ENCODE results near the gene TMEM109. TPM values are rescaled to one million over a fixed set of nuclear protein-coding genes. Genes with fewer than 3 reads are reported as not detected.

Gene TMEM109
- polyA plus RNA-seq, 1 donor from 2014 or later, result 259 TPM

DNA sequence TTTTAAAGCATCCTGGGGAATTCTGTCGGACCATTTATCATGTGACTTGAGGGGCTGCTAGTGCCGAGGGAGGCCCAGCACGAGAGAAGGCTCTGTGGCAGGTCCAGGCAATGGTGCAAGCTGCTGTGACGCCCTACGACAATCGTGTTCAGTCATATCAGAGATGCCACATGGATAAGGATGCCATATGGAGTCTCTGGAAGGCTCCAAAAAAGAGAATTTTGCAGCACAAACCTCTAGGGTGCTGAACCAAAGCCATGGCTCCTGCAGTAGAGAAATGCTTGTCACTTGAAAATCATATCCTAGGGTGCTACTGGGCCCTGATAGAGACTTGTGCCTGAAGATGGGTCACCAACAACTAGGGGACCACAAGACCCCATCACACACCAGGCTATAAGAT, 50.8 kb downstream of the TMEM109 start:
- H3K36me3 Mint-ChIP-seq, result peaks cover under 1% of the 10 kb centered on the region

DNA sequence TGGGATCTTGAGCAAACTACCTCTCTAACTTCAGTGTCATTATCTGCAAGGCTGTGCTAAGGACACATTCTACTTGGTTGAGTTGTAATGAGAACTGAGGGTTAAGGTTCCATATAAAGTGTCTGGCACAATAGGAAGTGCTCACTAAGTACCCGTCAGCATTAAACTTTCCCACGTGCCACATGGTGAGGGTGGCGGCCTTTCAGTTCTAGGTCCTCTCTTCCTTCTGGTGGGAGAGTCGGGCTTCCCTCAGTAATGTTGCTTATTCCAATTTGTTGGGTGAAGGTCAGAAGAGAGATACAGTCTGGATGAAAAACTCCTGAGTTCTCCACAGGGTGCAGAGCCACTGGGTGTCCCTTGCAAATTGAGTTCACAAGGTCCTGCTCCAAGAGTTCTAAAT, 52.9 kb downstream of the TMEM109 start:
- Mint-ChIP-seq H3K4me3 (no peak overlapping the region), H3K27ac (no peak overlapping the region), H3K9me3 (peaks cover 0 to 5% (median 4%) of the 10 kb centered on the region in 3 donors), H3K27me3 (no peaks in the 10 kb centered on the region), H3K4me1 (peaks cover 9 to 15% (median 15%) of the 10 kb centered on the region in 3 donors), H3K36me3 (no peaks in the 10 kb centered on the region)

More for the DNA sequence above, 50.8 kb downstream of the TMEM109 start:
- Mint-ChIP-seq H3K4me3 (no peak overlapping the region), H3K9me3 (peaks cover 0 to 5% (median 4%) of the 10 kb centered on the region in 3 donors), H3K27ac (no peak overlapping the region), H3K4me1 (peaks cover 0 to 2% (median 0%) of the 10 kb centered on the region in 3 donors), H3K27me3 (no peaks in the 10 kb centered on the region)

DNA sequence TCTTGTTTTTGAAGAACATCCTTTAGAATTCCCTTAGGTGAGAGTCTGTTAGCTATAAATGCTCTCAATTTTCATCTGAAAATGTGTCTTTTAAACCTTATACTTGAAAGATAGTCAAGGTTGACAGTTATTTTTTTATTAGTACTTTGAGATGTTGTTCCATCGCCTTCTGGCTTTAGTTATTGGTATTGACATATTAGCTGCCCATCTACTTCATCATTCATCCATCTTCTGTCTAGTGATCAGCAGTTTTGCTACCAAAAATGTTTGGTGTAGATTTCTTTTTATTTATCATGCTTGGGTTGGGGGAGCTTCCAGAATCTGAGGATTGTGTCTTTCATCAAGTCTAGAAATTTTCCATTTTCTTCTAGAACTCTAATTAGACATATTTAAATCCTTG, 54.3 kb downstream of the TMEM109 start:
- peak overlapping the region in 1 of 3 donors; percentile 39 for H3K27ac Mint-ChIP-seq

DNA sequence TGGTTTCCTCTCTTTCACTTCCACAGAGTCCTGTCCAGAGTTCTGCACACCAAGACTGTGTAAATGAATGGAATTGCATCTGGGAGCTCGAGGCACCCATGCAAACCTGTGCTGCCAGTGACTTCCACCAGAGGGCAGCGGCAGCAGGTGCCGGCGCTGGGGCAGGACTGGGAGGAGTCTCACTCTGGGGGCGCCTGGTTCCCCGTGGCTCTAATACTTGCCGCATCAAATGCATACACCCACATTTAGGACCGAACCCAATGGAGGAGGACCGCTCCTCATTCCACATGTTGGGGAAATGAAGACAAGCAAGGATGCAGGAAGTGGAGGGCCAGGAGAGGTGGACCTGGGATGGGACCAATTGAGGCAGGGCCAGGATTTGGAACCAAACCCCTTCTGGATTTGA, 56.4 kb downstream of the TMEM109 start:
- Mint-ChIP-seq H3K27ac (peak overlapping the region in 1 of 3 donors; percentile 50), H3K9me3 (peaks cover 0 to 5% (median 4%) of the 10 kb centered on the region in 3 donors), H3K36me3 (no peaks in the 10 kb centered on the region), H3K4me1 (peaks cover 13 to 21% (median 15%) of the 10 kb centered on the region in 3 donors), H3K27me3 (no peaks in the 10 kb centered on the region), H3K4me3 (peak overlapping the region in 3 of 4 donors; percentile 28 to 90 (median 85))

More for the DNA sequence above, 54.3 kb downstream of the TMEM109 start:
- H3K4me3 Mint-ChIP-seq, result no peak overlapping the region
- no peaks in the 10 kb centered on the region for H3K36me3 Mint-ChIP-seq
- peaks cover 11 to 18% (median 15%) of the 10 kb centered on the region in 3 donors for H3K4me1 Mint-ChIP-seq
- no peaks in the 10 kb centered on the region for H3K27me3 Mint-ChIP-seq
- peaks cover 0 to 5% (median 4%) of the 10 kb centered on the region in 3 donors for H3K9me3 Mint-ChIP-seq

DNA sequence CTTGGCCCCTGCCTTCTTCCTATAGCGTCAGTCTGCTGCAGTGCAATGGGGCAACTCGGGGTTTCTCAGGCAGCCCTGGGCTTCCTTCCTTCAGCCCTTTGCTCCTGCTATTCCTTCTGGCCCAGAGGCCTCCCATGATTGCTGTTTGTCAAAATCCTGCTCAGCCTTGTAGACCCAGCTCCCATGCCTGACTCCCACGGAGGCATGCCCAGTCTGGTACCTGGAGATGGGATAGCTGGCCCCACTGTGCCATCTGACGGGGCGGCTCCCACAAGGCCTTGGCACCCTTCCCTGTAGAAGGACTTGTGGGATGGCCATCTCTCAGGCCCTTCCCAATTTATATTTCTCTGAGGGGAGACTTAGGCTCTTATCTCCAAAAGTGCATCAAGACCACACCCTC, 56.9 kb downstream of the TMEM109 start:
- Mint-ChIP-seq H3K9me3 (peaks cover 0 to 5% (median 4%) of the 10 kb centered on the region in 3 donors), H3K4me3 (peak overlapping the region in 3 of 4 donors; percentile 13 to 93 (median 91)), H3K27me3 (no peaks in the 10 kb centered on the region), H3K4me1 (peaks cover 13 to 21% (median 15%) of the 10 kb centered on the region in 3 donors), H3K27ac (peak overlapping the region in 2 of 3 donors; percentile 69 to 85), H3K36me3 (no peaks in the 10 kb centered on the region)

DNA sequence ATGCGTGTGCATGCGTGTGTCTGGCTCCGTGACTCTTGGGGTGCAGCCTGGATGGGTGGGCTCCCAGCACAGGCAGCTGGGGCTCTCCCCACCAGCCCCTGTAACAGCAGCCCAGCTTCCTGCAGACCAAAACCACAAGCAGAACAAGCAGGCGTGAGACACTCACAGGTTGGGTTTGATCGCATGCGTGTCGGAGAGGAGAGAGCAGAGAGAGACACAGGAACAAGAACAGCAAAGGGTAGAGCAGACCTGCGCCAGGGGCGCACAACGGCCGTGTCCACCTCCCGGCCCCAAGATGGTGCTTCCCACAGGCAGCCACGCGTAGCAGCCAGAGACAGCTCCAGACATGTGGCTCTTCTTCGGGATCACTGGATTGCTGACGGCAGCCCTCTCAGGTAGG, 57.6 kb downstream of the TMEM109 start, which contains the start of gene CD6:
Gene CD6 (plus strand): TSS at position 161 of the 400 bp plus-strand sequence. CDS start 186 bp downstream, at position 347.
- Mint-ChIP-seq H3K27ac (peak within 1 kb of the TSS; percentile 37 to 85 (median 69)), H3K36me3 (no peaks in the 10 kb centered on the region), H3K9me3 (peaks cover 0 to 5% (median 4%) of the 10 kb centered on the region in 3 donors), H3K27me3 (no peaks in the 10 kb centered on the region), H3K4me1 (peaks cover 13 to 22% (median 18%) of the 10 kb centered on the region in 3 donors), H3K4me3 (peak within 1 kb of the TSS; percentile 13 to 93 (median 85))

DNA sequence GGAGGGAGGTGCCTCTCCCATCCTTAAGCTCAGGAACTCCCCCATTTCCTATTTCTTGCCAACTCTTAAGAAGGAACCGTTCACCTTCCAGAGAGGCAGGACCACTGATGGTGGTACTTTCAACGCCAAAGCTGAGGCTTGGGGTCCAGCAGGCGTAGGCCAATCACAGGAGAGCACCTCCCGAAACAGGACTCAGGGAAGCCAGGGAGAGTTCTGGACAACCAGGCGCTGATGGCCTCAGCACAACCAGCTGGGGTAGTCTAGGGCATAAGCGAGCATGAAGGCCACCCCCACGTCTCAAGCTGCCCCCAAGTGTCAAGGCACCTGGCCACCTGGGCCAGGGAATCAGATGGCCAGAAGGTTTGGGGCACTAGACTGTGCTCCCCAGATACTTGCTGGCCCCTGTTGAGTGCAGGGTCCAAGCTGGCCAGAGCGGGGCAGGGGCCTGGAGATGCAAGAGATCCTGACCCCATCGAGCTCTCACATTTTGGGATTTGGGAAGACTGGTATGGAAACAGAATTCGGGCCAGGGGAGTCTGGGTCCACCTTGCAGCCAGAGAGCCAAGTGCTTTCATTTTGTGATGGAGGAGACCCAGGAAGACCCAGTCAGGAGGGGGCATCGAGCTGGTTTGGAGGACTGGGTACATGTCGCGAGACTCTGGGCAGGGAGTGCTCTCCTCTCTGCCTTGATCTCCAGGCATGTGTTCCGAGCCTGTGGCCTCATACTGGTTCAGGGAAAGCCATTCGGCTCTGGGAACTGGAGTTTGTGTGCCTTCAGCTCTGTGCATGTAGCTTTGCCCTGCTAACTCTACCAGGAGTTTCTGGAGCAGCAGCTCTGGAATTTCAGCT, 58.4 kb downstream of the TMEM109 start:
- peak overlapping the region in 2 of 3 donors; percentile 31 to 85 for H3K27ac Mint-ChIP-seq
- H3K36me3 Mint-ChIP-seq, result no peaks in the 10 kb centered on the region
- H3K27me3 Mint-ChIP-seq, result no peaks in the 10 kb centered on the region
- H3K4me3 Mint-ChIP-seq, result peak overlapping the region in 3 of 4 donors; percentile 79 to 93 (median 84)
- peaks cover 0 to 5% (median 4%) of the 10 kb centered on the region in 3 donors for H3K9me3 Mint-ChIP-seq
- peaks cover 13 to 24% (median 18%) of the 10 kb centered on the region in 3 donors for H3K4me1 Mint-ChIP-seq

Other genes starting within 250 kb of the TMEM109 start
- gene MS4A8, start 214.5 kb upstream of the TMEM109 start, polyA plus RNA-seq, result not detected
- gene MS4A18, start 189.4 kb upstream of the TMEM109 start, polyA plus RNA-seq, result not detected
- gene MS4A15, start 157.3 kb upstream of the TMEM109 start, polyA plus RNA-seq, result not detected
- gene MS4A10, start 128.8 kb upstream of the TMEM109 start, polyA plus RNA-seq, result not detected
- 21.1 TPM for gene CCDC86, start 72.0 kb upstream of the TMEM109 start, polyA plus RNA-seq
- gene PTGDR2, start 58.2 kb upstream of the TMEM109 start, polyA plus RNA-seq, result 0.16 TPM
- not detected for gene ZP1, start 46.6 kb upstream of the TMEM109 start, polyA plus RNA-seq
- gene PRPF19, start 7.6 kb upstream of the TMEM109 start, polyA plus RNA-seq, result 18.5 TPM
- gene TMEM132A, start 10.3 kb downstream of the TMEM109 start, polyA plus RNA-seq, result 0.26 TPM
- gene SLC15A3, start 38.0 kb downstream of the TMEM109 start, polyA plus RNA-seq, result 15.2 TPM
- 8.6 TPM for gene CD6, start 57.5 kb downstream of the TMEM109 start, polyA plus RNA-seq
- 7.7 TPM for gene CD5, start 188.3 kb downstream of the TMEM109 start, polyA plus RNA-seq
- gene VPS37C, start 247.3 kb downstream of the TMEM109 start, polyA plus RNA-seq, result 2.0 TPM